H1 (cell line): ENCODE measurements around the gene TRMT6. TPM values are rescaled to one million over a fixed set of nuclear protein-coding genes. Genes with fewer than 3 reads are reported as not detected.

Source experiments
- ASH2L ChIP-seq: fragments of 200-600, 300-600 bp; sonication (generic); IDR thresholded peaks from one replicate; pipeline ENCODE4 v1.7.1; 2017; ENCODE audit warnings: low read length
- BRCA1 ChIP-seq: IDR thresholded peaks from 2 replicates; pipeline ENCODE4 v1.6.1; 2012; ENCODE audit warnings: low read depth, low read length, improper control_type of control experiment
- CBX5 ChIP-seq: fragments of 300-800, 300-1000 bp; sonication (generic); IDR thresholded peaks from 2 replicates; pipeline ENCODE4 v1.7.1; 2016; ENCODE audit warnings: antibody characterized with exemption, low read length, low read depth
- MAFK ChIP-seq: IDR thresholded peaks from 2 replicates; pipeline ENCODE4 v1.6.1; 2012; ENCODE audit warnings: low read depth, mild to moderate bottlenecking, improper control_type of control experiment, low read length
- NRF1 ChIP-seq: IDR thresholded peaks from 2 replicates; pipeline ENCODE4 v1.6.1; 2011; ENCODE audit warnings: mild to moderate bottlenecking, low read depth, low read length, improper control_type of control experiment
- POLR2AphosphoS5 ChIP-seq: IDR thresholded peaks from 2 replicates; pipeline ENCODE4 v1.6.1; 2011; ENCODE audit warnings: low read depth, low read length
- SP4 ChIP-seq: IDR thresholded peaks from 2 replicates; pipeline ENCODE4 v1.6.1; 2012; ENCODE audit warnings: low read length, inconsistent platforms
- polyA plus RNA-seq, 7 experiments: library from polyadenylated mRNA; depleted of rRNA in 3 of 7; stranded (reverse) in 5 of 7; unstranded in 2 of 7; fragments of >200 nt in 5 of 7; fragments of 200-250 nt in 2 of 7; gene quantifications; 1 replicate in 5 of 7; 2 replicates in 1 of 7; 4 replicates in 1 of 7; pipeline versions ENCODE4 v1.2.1 to v1.2.3, GENCODE V29; 2011 to 2013; ENCODE audit warnings: missing spikeins in 2 of 7, mixed read lengths in 2 of 7
- total RNA-seq: library from RNA; stranded (reverse); fragmentation: NEBNext Ultra II Directional; extraction: Animal tissue kit (Norgen Biotek cat#: 25700); gene quantifications from 2 replicates; pipeline ENCODE4 v1.2.1, GENCODE V29; 2021
- TF ChIP-seq, protein P1 (sequence below): fragments of 300-600 bp; sonication (generic); IDR thresholded peaks from 2 replicates; pipeline ENCODE4 v1.7.1; 2012; ENCODE audit warnings: low read length, moderate library complexity, mild to moderate bottlenecking, inconsistent platforms; ENCODE audit not compliant: insufficient replicate concordance

Gene TRMT6
- total and polyA plus RNA-seq, 2 of the 8 experiments (the other 6 are each of a cell fraction or from before 2014, with no cell fraction given), result 6.9 to 23.3 TPM

DNA sequence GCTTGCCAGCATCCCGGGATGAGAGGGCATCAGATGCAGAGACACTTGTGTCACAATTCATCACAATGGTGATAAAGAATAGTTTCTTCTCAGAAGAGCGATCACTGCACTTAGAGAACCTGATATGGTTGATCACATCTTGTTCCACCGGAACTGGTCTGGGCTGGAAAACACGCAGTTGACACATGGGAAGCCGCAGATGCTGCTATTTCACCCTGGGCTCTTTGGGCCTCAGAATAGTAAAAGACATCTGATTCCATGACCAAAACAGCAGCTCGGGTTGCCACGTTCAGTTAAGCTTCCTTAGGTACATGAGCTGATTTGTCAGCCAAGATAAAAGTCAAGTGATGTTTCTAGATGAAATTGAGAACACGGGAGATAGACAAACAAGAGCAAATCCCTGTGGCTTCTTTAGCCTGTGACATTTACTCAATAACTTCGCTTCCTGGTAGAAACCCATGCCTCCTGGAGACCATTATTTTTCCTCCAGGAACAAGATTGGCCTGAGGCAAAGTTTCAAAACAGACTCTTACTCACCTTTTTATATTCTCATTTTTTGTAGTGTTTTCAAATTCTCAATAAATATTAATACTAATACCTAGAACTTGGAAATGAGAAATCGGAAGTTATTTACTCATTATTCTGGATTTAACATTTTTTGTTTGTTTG, 59.4 kb downstream of the TRMT6 start (continued):
- TF ChIP-seq, protein P1, sequence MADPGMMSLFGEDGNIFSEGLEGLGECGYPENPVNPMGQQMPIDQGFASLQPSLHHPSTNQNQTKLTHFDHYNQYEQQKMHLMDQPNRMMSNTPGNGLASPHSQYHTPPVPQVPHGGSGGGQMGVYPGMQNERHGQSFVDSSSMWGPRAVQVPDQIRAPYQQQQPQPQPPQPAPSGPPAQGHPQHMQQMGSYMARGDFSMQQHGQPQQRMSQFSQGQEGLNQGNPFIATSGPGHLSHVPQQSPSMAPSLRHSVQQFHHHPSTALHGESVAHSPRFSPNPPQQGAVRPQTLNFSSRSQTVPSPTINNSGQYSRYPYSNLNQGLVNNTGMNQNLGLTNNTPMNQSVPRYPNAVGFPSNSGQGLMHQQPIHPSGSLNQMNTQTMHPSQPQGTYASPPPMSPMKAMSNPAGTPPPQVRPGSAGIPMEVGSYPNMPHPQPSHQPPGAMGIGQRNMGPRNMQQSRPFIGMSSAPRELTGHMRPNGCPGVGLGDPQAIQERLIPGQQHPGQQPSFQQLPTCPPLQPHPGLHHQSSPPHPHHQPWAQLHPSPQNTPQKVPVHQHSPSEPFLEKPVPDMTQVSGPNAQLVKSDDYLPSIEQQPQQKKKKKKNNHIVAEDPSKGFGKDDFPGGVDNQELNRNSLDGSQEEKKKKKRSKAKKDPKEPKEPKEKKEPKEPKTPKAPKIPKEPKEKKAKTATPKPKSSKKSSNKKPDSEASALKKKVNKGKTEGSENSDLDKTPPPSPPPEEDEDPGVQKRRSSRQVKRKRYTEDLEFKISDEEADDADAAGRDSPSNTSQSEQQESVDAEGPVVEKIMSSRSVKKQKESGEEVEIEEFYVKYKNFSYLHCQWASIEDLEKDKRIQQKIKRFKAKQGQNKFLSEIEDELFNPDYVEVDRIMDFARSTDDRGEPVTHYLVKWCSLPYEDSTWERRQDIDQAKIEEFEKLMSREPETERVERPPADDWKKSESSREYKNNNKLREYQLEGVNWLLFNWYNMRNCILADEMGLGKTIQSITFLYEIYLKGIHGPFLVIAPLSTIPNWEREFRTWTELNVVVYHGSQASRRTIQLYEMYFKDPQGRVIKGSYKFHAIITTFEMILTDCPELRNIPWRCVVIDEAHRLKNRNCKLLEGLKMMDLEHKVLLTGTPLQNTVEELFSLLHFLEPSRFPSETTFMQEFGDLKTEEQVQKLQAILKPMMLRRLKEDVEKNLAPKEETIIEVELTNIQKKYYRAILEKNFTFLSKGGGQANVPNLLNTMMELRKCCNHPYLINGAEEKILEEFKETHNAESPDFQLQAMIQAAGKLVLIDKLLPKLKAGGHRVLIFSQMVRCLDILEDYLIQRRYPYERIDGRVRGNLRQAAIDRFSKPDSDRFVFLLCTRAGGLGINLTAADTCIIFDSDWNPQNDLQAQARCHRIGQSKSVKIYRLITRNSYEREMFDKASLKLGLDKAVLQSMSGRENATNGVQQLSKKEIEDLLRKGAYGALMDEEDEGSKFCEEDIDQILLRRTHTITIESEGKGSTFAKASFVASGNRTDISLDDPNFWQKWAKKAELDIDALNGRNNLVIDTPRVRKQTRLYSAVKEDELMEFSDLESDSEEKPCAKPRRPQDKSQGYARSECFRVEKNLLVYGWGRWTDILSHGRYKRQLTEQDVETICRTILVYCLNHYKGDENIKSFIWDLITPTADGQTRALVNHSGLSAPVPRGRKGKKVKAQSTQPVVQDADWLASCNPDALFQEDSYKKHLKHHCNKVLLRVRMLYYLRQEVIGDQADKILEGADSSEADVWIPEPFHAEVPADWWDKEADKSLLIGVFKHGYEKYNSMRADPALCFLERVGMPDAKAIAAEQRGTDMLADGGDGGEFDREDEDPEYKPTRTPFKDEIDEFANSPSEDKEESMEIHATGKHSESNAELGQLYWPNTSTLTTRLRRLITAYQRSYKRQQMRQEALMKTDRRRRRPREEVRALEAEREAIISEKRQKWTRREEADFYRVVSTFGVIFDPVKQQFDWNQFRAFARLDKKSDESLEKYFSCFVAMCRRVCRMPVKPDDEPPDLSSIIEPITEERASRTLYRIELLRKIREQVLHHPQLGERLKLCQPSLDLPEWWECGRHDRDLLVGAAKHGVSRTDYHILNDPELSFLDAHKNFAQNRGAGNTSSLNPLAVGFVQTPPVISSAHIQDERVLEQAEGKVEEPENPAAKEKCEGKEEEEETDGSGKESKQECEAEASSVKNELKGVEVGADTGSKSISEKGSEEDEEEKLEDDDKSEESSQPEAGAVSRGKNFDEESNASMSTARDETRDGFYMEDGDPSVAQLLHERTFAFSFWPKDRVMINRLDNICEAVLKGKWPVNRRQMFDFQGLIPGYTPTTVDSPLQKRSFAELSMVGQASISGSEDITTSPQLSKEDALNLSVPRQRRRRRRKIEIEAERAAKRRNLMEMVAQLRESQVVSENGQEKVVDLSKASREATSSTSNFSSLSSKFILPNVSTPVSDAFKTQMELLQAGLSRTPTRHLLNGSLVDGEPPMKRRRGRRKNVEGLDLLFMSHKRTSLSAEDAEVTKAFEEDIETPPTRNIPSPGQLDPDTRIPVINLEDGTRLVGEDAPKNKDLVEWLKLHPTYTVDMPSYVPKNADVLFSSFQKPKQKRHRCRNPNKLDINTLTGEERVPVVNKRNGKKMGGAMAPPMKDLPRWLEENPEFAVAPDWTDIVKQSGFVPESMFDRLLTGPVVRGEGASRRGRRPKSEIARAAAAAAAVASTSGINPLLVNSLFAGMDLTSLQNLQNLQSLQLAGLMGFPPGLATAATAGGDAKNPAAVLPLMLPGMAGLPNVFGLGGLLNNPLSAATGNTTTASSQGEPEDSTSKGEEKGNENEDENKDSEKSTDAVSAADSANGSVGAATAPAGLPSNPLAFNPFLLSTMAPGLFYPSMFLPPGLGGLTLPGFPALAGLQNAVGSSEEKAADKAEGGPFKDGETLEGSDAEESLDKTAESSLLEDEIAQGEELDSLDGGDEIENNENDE, result no peak
- TF ChIP-seq POLR2AphosphoS5 (no peak), NRF1 (no peak), SP4 (no peak), MAFK (no peak), ASH2L (no peak), BRCA1 (no peak), CBX5 (no peak)
